ENCODE measurements around the gene CARS1.
A peak's percentile ranks its signal among the peaks of the same experiment; 100 is the strongest.

CARS1 gene

DNA sequence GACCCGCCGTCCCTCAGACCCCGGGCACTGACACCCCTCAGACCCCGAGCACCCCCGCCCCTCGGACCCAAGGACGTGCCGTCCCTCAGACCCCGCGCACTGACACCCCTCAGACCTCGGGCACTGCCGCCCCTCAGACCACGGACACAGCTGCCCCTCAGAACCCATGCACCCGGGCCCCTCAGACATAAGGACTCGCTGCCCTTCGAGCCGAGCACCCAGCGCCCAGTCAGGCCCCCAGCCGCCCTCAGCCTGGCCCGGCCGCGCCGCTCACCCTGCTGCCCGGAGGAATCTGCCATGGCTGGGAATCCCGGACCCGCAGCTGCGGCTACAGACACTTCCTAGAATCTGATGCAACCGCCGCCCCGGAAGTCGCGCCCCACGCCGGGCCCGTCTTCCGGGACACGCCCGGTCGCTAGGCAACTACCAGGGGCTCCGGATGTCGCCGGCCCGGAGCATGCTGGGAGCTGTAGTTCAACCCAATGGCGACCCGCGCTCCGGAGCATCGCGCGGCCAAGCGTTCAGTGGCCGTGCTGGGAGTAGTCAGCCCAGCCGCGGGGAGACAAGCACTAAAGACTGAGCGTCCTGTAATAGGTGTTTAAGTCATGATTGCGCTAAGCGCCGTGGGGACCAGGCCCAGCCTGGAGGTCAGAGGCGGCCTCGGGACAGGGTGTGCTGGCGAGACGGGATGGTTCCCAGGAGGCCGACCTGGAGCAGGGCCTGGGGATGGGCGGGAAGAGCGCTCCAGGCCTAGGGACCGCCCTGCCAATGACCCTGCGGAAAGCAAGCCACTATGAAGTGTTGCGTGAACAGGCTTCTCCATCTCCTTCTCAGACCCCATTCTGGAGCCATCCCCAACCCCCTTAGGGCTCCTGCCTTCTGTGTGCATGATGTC lies at the start of gene CARS1:
TSS of gene CARS1 (minus strand) at position 355 of the 895 bp plus-strand sequence. CDS start at position 299, 56 bp downstream.
- DNase-seq (ENCODE audit: low read depth), result peak; percentile 92

- no peak for DNase-seq (ENCODE audit: low read depth)
These were observed 48.8 kb upstream of the CARS1 start for GRCh38 chr11:3105791-3106735.

- no peak for DNase-seq (ENCODE audit: low read depth)
These were observed 48.0 kb upstream of the CARS1 start for GRCh38 chr11:3104961-3105790.

DNA sequence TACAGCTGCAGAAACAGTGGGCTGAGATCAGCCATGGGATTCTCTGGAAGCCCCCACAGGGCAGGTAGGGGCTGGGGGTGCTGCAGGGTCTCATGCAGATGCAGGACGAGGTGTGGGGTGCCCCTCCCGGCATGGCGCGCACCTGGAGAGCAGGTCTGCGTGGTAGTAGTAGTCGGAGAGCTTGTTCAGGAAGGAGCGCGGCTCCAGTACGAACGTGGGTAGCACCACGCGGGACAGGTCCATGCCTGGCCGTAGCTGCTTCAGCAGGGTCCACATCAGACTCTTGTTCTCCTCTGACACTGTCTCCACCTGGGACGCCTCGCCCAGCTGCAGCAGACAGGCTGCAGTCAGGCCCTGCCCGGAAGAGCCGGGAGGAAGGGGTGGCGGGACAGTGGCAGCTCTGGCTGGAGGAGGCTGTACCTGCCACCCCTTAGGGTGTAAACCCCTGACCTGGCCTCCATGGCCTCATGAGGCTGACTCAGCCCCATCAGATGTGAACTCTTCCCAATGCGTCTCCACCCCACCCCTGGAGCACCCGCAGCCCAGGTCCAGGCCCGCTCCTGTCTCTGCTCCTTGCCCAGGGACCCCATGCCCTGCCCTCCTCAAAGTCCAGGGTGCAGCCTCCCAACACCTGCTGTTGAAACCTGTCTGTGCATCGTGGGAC lies 47.0 kb upstream of the CARS1 start:
- DNase-seq (ENCODE audit: low read depth), result no peak

GRCh38 chr11:3103076-3103475 lies 45.9 kb upstream of the CARS1 start:
- DNase-seq (ENCODE audit: low read depth), result no peak

- no peak for DNase-seq (ENCODE audit: low read depth)
These were observed 45.4 kb upstream of the CARS1 start for GRCh38 chr11:3102641-3102921.

GRCh38 chr11:3101921-3102640 lies 44.9 kb upstream of the CARS1 start:
- DNase-seq (ENCODE audit: low read depth), result no peak

GRCh38 chr11:3099178-3099577 lies 42.0 kb upstream of the CARS1 start:
- no peak for DNase-seq (ENCODE audit: low read depth)

DNA sequence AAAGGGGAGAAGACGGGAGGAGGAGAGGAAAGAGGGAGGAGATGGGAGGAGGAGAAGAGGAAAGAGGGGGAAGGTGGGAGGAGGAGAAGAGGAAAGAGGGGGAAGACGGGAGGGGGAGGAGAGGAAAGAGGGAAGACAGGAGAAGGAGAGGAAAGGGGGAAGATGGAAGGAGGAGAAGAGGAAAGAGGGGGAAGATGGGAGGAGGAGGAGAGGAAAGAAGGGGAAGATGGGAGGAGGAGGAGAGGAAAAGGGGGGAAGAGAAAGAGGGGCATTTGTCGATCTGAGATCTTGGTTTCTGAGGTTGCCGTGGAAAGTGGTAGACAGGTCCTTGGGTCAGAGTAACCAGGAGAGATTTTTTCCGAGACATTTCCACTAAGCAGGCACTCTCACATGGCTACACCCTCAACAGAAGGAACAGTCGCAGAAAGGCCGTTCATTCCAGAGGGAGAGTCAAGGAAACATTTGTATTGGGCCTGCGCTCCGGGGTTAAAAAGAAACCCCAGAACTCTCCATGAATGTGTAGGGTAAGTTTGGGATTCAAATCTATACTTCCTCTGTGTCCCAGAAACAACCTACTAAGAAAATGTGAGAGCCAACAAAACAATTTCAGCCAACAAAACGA lies 39.8 kb upstream of the CARS1 start:
- DNase-seq (ENCODE audit: low read depth), result no peak

GRCh38 chr11:3095712-3096361 lies 38.6 kb upstream of the CARS1 start:
- DNase-seq (ENCODE audit: low read depth), result no peak

DNA sequence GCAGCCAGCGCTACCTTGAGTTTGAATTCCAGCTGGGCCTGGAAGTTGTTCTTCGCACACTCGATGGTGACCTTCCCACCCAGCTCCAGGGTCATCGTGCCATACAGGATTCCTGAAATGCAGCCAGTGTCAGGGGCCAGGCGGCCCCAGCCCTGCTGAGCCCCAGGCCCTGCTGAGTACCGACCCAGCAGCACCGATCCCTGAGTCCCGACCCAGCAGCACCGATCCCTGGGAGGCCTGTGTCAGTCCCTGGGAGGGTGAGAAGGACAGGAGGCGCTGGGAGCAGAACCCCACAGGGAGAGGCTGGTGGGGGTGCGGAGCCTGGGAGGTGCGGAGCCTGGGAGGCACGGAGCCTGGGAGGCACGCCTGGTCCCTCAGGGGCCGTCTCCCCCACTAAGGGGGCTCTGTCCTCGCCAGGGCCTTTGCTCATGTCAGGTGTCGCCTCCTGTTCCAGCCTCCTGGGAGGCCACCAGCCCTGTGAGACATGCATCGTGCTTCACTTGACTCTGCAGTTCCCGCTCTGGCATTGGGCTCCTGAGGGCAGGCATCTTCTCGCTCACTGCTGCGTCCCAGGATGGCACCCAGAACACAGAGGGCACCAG lies 37.1 kb upstream of the CARS1 start:
- no peak for DNase-seq (ENCODE audit: low read depth)

DNA sequence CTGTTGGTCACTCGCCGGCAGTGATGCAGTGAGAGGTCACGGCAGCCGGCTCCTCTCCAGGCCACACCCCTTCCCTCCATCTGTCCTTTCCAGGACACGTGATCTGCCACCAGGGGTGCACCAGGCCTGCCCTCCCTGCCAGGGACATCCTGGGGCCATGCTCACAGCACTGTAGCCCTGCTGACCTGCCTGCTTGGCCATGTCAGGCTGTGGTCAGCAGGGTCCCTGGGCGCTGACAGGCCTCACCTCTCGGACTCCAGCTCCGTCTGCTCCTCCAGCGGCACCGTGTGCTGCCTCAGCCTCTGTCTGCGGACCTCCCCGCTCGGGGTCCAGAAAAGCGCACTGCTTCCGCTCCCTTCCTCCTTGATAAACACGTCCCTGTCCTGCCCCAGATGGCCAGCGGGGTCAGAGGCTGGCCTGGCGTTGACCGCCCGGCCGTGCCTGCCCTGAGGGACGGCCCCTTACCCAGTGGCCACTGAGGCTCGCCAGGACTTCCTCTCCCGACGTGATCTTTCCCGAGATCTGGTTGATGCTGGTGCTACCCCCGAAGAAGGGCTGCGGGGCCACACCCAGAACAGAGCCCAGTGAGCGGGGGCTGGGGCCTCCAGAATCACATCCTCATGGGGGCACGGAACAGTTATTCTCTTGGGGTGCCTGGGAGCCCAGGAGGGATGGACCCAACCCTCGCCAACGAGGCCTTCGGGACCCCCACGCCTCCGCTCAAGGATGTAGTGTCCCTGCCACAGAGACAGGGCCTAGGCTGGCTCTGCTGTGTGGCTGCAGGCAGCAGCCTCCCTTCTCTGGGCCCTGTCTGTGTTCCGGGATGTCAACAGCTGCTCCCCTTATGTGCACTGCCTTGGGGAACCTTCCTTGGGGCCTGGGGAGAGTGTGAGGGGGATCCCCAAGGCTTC lies 36.3 kb upstream of the CARS1 start:
- DNase-seq (ENCODE audit: low read depth), result no peak

- no peak for DNase-seq (ENCODE audit: low read depth)
These were observed 35.4 kb upstream of the CARS1 start for GRCh38 chr11:3092603-3093141.

- DNase-seq (ENCODE audit: low read depth), result peak; percentile 44
These were observed 34.8 kb upstream of the CARS1 start for GRCh38 chr11:3091846-3092602.

GRCh38 chr11:3091081-3091845 lies 34.0 kb upstream of the CARS1 start:
- no peak for DNase-seq (ENCODE audit: low read depth)

DNA sequence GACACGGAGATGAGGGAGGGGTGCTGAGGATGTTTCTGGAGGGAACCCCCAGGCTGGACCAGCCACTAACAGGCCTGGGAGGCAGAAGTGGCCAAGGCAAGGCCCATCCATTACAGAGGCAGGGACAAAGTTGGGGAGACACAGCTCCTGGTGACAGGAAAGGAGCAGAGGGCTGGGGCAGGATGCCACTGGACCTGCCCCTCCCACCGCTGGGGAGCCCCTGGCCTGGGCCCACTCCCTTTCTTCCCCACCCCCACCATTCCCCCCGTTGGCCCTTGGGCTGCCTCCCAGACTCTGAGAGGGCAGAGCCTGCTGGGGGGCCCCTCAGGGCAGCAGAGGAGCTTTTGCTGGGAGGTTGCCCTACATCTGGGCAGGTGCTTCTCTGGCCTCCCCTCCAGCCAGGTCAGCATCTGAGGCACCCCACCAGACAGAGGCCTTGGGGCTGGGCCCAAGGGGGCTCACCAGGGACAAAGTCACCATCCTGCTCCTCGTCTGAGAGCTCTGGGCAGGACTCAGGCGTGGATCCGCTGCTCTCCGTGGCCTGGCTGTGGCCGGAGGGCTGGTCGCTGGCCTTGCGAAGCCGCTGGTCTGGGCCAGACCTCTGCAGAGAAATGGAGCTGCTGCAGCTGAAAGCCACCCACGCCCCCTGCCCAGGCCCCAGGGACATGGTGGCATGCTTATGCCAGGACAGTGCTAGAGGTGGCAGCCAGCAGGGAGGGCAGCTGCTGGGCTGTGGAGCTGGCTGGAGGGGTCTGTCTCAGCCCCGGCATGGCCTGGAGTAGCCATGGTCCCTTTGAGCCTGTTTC lies 33.1 kb upstream of the CARS1 start:
- DNase-seq (ENCODE audit: low read depth), result no peak

Measured in T-helper 22 cell (primary cell).